VCaP (cell line): Measurements from ENCODE around the gene ACYP1.

Source experiments
- H3K27ac ChIP-seq: fragments of 450-650 bp; 2 replicates; pipeline ENCODE4 v1.5.1; 2017
- TF ChIP-seq, protein P1 (sequence below): fragments of 450-650 bp; conservative IDR thresholded peaks from 2 replicates; pipeline ENCODE4 v1.5.1; 2017; ENCODE audit warnings: mild to moderate bottlenecking, moderate library complexity

The ACYP1 gene

DNA sequence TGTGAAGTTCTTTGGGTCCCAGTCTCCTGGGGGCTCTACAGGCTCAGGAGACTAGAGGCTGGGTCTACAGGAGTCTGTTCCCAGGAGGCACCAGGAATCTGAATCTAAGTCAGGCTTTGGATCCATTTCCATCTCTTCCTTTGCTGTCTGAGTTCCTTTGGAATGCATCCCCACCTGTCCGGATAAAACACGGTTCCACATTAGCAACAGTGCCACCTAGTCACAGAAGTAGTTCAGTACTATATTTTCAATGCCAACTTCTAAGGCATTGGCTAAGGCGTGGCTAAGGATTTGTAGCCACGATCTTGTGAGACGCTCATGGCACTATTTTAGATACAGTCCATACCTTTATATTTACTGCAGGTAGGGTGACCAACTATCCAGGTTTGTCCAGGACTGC is 20.7 kb upstream of the ACYP1 start:
- no peak overlapping the region for H3K27ac ChIP-seq
- TF ChIP-seq, protein P1, sequence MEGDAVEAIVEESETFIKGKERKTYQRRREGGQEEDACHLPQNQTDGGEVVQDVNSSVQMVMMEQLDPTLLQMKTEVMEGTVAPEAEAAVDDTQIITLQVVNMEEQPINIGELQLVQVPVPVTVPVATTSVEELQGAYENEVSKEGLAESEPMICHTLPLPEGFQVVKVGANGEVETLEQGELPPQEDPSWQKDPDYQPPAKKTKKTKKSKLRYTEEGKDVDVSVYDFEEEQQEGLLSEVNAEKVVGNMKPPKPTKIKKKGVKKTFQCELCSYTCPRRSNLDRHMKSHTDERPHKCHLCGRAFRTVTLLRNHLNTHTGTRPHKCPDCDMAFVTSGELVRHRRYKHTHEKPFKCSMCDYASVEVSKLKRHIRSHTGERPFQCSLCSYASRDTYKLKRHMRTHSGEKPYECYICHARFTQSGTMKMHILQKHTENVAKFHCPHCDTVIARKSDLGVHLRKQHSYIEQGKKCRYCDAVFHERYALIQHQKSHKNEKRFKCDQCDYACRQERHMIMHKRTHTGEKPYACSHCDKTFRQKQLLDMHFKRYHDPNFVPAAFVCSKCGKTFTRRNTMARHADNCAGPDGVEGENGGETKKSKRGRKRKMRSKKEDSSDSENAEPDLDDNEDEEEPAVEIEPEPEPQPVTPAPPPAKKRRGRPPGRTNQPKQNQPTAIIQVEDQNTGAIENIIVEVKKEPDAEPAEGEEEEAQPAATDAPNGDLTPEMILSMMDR, result peak; percentile 68

DNA sequence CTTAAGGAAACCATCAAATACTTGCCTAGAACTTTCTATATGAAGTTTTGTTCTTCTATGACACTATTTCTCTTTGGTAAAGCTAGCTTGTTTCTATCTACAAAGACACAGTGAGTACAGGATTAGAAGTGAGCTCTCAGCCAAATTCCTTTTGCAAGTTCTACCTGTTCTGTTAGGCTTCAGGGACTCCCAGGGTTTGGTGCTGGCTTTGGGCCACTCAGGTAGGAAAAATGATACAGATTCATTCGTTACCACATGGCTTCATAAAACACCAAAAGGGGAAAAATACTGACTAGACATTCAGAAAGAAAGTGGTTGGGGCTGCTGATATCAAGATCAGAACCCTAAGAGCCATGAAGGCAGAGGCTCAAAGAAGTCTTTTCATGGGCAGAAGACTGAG is 19.4 kb upstream of the ACYP1 start:
- no peak overlapping the region for H3K27ac ChIP-seq
- TF ChIP-seq, protein P1, result no peak

- peak overlapping the region; percentile 15; the same call in 1 of the 2 replicates for H3K27ac ChIP-seq
- TF ChIP-seq, protein P1, result no peak
Observed at GRCh38 chr14:75081660-75082229, 17.9 kb upstream of the ACYP1 start.

GRCh38 chr14:75079521-75079920 is 15.7 kb upstream of the ACYP1 start:
- no peak overlapping the region for H3K27ac ChIP-seq
- TF ChIP-seq, protein P1, result no peak

- TF ChIP-seq, protein P1, result no peak
- no peak overlapping the region for H3K27ac ChIP-seq
Observed at GRCh38 chr14:75077794-75078193, 14.0 kb upstream of the ACYP1 start.

DNA sequence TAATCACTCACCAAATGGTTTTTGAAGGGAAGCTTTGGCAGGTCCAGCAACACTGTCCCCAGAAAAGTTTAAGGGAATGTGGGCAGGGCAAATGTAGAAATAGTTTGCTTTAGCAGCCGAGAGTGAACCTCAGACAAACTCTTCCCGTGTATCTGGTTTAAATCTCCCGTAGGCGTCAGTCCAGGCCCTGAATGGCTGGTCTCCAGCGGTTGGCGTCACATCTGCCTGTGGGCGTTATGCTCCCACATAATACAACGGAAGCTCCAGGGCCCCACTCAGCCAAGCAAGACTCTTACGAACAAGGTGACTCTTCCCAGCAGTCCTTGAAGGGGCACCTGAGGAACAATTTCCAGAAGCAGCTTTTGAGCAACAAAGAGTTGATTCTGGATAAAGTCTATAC is 6.6 kb upstream of the ACYP1 start:
- TF ChIP-seq, protein P1, result no peak
- H3K27ac ChIP-seq, result peak overlapping the region; percentile 94; the same call in 1 of the 2 replicates

DNA sequence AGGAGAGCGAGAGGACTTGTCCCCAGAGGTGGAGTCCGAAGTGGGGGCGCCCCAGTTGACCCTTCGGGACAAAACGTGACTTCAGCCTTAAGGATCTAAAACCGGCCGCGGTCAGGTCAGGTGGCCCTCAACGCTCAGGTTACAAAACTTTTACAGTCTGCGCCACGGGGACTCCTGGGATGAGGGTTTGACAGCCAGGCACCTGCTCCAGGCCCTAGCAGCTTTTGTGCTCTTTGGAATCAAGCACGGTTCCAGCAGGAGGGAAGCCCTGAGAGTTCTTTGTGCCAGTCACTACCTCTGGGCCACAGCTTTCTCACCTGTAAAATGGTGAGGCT is 6.0 kb upstream of the ACYP1 start:
- TF ChIP-seq, protein P1, result no peak
- peak overlapping the region; percentile 94 for H3K27ac ChIP-seq
